ENCODE data around the gene ARHGAP26. TPM values are rescaled to one million over a fixed set of nuclear protein-coding genes. Genes with fewer than 3 reads are reported as not detected.

ARHGAP26 gene
- total RNA-seq, 1 experiment from 2014 or later: 65.5 TPM

GRCh38 chr5:142846406-142846805 is 76.2 kb downstream of the ARHGAP26 start:
- no peak overlapping the region for H3K4me3 ChIP-seq (ENCODE audit: low read depth in 2 of 2, low read length in 2 of 2)
- in situ Hi-C loops (cut with HindIII; ENCODE audit: low pct_unique_long_range_greater_than_20kb, low sequenced_read_pairs) (no loop called here), intact Hi-C loops (cut with micrococcal nuclease; ENCODE audit: unreplicated experiment) (no loop called here)
- H3K27me3 ChIP-seq (ENCODE audit: control insufficient read depth, insufficient read depth, low read length): no peaks in the 10 kb centered on the region
- ChIA-PET POLR2A (no interaction called here), CTCF (no interaction called here)
- ATAC-seq (no peak), DNase-seq (ENCODE audit: low read depth, low spot score) (no peak)
- H3K4me1 ChIP-seq (ENCODE audit: control insufficient read depth, insufficient read depth, low read length): peaks cover 66% of the 10 kb centered on the region
- no TSS peak for BruUV-seq (replicated peaks)
- TF ChIP-seq TCF7L2 (IDR thresholded peaks at IDR 0.05; ENCODE audit: low read depth, low read length) (no peak), POLR2AphosphoS5 (IDR thresholded peaks at IDR 0.05; ENCODE audit: low read depth, low read length) (no peak), SIN3A (IDR thresholded peaks at IDR 0.05; ENCODE audit: borderline replicate concordance, insufficient read depth, low read depth, low read length) (no peak), REST (IDR thresholded peaks at IDR 0.05; ENCODE audit: insufficient read depth in 1 of 2, low read depth in 2 of 2, low read length in 1 of 2) (no peak)
- TF ChIP-seq, protein P1, sequence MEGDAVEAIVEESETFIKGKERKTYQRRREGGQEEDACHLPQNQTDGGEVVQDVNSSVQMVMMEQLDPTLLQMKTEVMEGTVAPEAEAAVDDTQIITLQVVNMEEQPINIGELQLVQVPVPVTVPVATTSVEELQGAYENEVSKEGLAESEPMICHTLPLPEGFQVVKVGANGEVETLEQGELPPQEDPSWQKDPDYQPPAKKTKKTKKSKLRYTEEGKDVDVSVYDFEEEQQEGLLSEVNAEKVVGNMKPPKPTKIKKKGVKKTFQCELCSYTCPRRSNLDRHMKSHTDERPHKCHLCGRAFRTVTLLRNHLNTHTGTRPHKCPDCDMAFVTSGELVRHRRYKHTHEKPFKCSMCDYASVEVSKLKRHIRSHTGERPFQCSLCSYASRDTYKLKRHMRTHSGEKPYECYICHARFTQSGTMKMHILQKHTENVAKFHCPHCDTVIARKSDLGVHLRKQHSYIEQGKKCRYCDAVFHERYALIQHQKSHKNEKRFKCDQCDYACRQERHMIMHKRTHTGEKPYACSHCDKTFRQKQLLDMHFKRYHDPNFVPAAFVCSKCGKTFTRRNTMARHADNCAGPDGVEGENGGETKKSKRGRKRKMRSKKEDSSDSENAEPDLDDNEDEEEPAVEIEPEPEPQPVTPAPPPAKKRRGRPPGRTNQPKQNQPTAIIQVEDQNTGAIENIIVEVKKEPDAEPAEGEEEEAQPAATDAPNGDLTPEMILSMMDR (IDR thresholded peaks at IDR 0.05): no peak
- H3K36me3 ChIP-seq (ENCODE audit: control insufficient read depth, insufficient read depth, low read length): no peaks in the 10 kb centered on the region
- no peaks in the 10 kb centered on the region for H3K9me3 ChIP-seq (ENCODE audit: control insufficient read depth, insufficient read depth, low read depth, low read length)
- peak overlapping the region; percentile 75; the same call in 1 of the 2 replicates for H3K27ac ChIP-seq (ENCODE audit: low read length)

DNA sequence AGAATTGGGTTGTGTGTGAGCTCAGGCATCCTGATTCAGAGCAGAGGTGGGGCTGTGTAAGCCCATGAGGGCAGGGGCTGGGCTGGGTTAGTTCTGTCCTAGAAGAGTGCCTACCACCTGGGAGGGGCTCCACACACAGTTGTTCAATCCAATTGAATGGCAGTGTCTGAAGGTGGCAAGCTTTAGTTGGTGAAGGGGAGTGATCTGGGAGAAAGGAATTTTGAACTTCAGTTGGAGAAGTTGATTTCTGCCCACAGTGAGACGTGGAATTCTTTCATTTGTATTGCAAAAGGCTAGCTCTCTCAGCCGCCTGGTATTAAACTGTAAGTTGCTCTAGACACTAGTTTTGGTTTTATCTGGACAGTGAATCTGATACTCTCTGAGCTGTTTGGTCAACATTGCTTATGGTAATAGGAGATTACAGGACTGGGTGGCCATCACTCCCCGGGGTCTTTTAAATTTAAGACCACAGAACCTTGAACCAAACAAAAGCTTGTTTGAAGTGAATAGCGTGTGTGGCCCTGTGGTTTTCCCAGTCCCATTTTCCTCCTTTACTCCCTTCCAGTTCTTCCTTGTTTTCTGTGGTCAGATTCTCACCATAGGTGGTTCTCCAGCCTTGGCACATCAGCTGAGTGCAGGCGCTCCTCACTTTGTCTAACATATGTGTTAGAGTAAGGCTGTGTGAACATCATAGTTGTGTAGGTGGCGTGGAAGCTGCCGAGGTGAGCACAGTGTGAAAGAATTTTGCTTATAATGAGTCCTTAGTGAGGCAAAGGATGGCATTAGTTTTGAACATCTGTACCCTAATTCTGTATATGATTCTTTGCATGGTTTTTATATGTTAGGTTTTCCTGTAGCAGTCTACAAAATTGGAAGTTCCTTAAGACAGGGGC is 78.0 kb downstream of the ARHGAP26 start:
- H3K36me3 ChIP-seq (ENCODE audit: control insufficient read depth, insufficient read depth, low read length): no peaks in the 10 kb centered on the region
- in situ Hi-C loops (cut with HindIII; ENCODE audit: low pct_unique_long_range_greater_than_20kb, low sequenced_read_pairs): no loop called here
- TF ChIP-seq SIN3A (IDR thresholded peaks at IDR 0.05; ENCODE audit: borderline replicate concordance, insufficient read depth, low read depth, low read length) (no peak), TCF7L2 (IDR thresholded peaks at IDR 0.05; ENCODE audit: low read depth, low read length) (no peak), REST (IDR thresholded peaks at IDR 0.05; ENCODE audit: insufficient read depth in 1 of 2, low read depth in 2 of 2, low read length in 1 of 2) (no peak), POLR2AphosphoS5 (IDR thresholded peaks at IDR 0.05; ENCODE audit: low read depth, low read length) (no peak)
- TF ChIP-seq, protein P1 (IDR thresholded peaks at IDR 0.05): no peak
- peak overlapping the region; percentile 36; the same call in 1 of the 2 replicates for H3K27ac ChIP-seq (ENCODE audit: low read length)
- BruUV-seq (replicated peaks): no TSS peak
- POLR2A ChIA-PET: interaction anchor here (0.7 kb wide), 1 partner anchor 16 kb away, joined by 4 read pairs; no protein-coding TSS in a partner anchor
- no peaks in the 10 kb centered on the region for H3K27me3 ChIP-seq (ENCODE audit: control insufficient read depth, insufficient read depth, low read length)
- intact Hi-C loops (cut with micrococcal nuclease; ENCODE audit: unreplicated experiment): no loop called here
- H3K4me1 ChIP-seq (ENCODE audit: control insufficient read depth, insufficient read depth, low read length): peaks cover 60% of the 10 kb centered on the region
- ATAC-seq: no peak
- H3K9me3 ChIP-seq (ENCODE audit: control insufficient read depth, insufficient read depth, low read depth, low read length): no peaks in the 10 kb centered on the region
- no peak for DNase-seq (ENCODE audit: low read depth, low spot score)
- CTCF ChIA-PET: interaction anchor here (0.6 to 0.7 kb wide), 2 partner anchors 21 to 23 kb away, joined by 3 to 4 read pairs; no protein-coding TSS in a partner anchor
- no peak overlapping the region for H3K4me3 ChIP-seq (ENCODE audit: low read depth in 2 of 2, low read length in 2 of 2)
